Erythroblast (primary cell): ENCODE measurements around the gene TMEM223.

Experiments
- GATA1 ChIP-seq: IDR thresholded peaks from 2 replicates; pipeline ENCODE4 v1.6.1; 2011; ENCODE audit warnings: low read depth, mild to moderate bottlenecking, control low read depth, low read length, moderate library complexity
- POLR2A ChIP-seq: IDR thresholded peaks from 2 replicates; pipeline ENCODE4 v1.6.1; 2011; ENCODE audit warnings: mild to moderate bottlenecking, low read length

GRCh38 chr11:62774407-62774806, 17.4 kb downstream of the TMEM223 start:
- TF ChIP-seq POLR2A = no peak
- TF ChIP-seq GATA1 = no peak
